ENCODE measurements around the gene LCMT1. TPM values are rescaled to one million over a fixed set of nuclear protein-coding genes. Genes with fewer than 3 reads are reported as not detected.

Gene LCMT1
- total and polyA plus RNA-seq, 2 donors (not counting 1 experiment from before 2014, with no cell fraction given) = 20.2 to 42.0 TPM

DNA sequence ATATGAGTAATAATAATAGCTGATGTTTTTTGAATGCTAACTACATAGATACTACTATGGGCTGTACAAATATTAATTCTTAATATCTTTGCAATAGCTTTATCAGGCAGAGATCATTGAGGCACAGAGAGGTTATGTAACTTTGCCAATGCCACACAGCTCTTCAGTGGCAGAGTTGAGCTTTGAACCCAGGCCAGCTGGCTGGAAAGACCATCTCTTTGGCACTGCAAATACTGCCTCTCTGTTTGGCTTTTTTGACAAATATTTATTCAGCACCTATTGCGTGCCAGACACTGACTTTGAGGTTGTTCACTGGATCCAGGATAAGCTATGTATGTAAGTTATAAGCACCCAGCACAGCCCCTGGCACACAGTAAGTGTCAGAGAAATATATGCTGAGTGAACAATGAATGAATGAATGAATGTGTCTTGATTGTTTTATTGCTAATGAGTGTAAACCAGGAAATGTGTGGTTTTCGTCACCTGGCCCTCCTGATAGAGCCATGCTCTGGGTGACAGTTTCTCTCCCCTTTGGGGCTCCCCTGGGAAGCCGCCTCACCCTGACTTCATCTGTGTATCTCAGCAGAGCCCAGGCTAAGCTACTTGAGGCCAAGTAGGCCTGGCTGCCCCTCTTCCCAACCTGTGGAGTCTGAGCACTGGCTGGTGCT, 107.7 kb downstream of the LCMT1 start:
- H3K9ac ChIP-seq (ENCODE audit: low read length) = no peak overlapping the region
- H3K4me2 ChIP-seq (replicated peaks; ENCODE audit: low read depth, low read length, poor library complexity, severe bottlenecking) = no peak overlapping the region
- no peak for TF ChIP-seq EZH2 (IDR thresholded peaks at IDR 0.05; ENCODE audit: borderline replicate concordance, insufficient read depth, low read depth, low read length, poor library complexity, severe bottlenecking)
- TF ChIP-seq, protein P1, sequence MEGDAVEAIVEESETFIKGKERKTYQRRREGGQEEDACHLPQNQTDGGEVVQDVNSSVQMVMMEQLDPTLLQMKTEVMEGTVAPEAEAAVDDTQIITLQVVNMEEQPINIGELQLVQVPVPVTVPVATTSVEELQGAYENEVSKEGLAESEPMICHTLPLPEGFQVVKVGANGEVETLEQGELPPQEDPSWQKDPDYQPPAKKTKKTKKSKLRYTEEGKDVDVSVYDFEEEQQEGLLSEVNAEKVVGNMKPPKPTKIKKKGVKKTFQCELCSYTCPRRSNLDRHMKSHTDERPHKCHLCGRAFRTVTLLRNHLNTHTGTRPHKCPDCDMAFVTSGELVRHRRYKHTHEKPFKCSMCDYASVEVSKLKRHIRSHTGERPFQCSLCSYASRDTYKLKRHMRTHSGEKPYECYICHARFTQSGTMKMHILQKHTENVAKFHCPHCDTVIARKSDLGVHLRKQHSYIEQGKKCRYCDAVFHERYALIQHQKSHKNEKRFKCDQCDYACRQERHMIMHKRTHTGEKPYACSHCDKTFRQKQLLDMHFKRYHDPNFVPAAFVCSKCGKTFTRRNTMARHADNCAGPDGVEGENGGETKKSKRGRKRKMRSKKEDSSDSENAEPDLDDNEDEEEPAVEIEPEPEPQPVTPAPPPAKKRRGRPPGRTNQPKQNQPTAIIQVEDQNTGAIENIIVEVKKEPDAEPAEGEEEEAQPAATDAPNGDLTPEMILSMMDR (IDR thresholded peaks at IDR 0.05) = no peak
- Mint-ChIP-seq H3K27me3 (peaks cover 9% of the 10 kb centered on the region), H3K4me3 (no peak overlapping the region), H3K9me3 (ENCODE audit: insufficient read depth) (no peaks in the 10 kb centered on the region), H3K27ac (no peak overlapping the region), H3K4me1 (no peaks in the 10 kb centered on the region)
- H3K36me3 ChIP-seq (replicated peaks in 1 of 2; ENCODE audit: control extremely low read depth in 1 of 2, control insufficient read depth in 1 of 2, extremely low read depth in 1 of 2, insufficient read depth in 2 of 2, low read length in 1 of 2) = no peaks in the 10 kb centered on the region
- intact Hi-C loops (cut with micrococcal nuclease) = no loop called here
- H4K20me1 ChIP-seq (ENCODE audit: control insufficient read depth, insufficient read depth, low read length, poor library complexity, severe bottlenecking) = no peaks in the 10 kb centered on the region
- DNase-seq (no peak), ATAC-seq (ENCODE audit: low read depth) (no peak)
- no peaks in the 10 kb centered on the region for H3K27me3 ChIP-seq (replicated peaks in 1 of 4; ENCODE audit: control extremely low read depth in 1 of 4, control insufficient read depth in 3 of 4, insufficient read depth in 4 of 4, low read length in 3 of 4)
- CTCF ChIA-PET = interaction anchor here (0.7 to 1.1 kb wide), 3 partner anchors 13 to 163 kb away, joined by 3 to 5 read pairs (median 4); no protein-coding TSS in a partner anchor
- H3K27ac ChIP-seq (ENCODE audit: low read length in 2 of 2) = no peak overlapping the region
- no peak overlapping the region for H2AFZ ChIP-seq (ENCODE audit: insufficient read depth, low read depth, low read length, poor library complexity, severe bottlenecking)
- no peaks in the 10 kb centered on the region for H3K79me2 ChIP-seq (ENCODE audit: control insufficient read depth, insufficient read depth, low read length)
- H3K4me1 ChIP-seq (ENCODE audit: control insufficient read depth in 2 of 2, insufficient read depth in 2 of 2, low read length in 2 of 2) = no peaks in the 10 kb centered on the region
- H3K9me3 ChIP-seq (ENCODE audit: control extremely low read depth in 1 of 3, control insufficient read depth in 2 of 3, insufficient read depth in 1 of 3, low read length in 2 of 3) = no peaks in the 10 kb centered on the region
- no peak overlapping the region for H3K4me3 ChIP-seq (ENCODE audit: control extremely low read depth in 1 of 5, extremely low read depth in 1 of 5, insufficient read depth in 1 of 5, low read depth in 2 of 5, low read length in 4 of 5)
- 79% methylated on average over 3 of the region's 3 CpGs for WGBS (ENCODE audit: insufficient coverage)
- POLR2A ChIA-PET = no interaction called here

DNA sequence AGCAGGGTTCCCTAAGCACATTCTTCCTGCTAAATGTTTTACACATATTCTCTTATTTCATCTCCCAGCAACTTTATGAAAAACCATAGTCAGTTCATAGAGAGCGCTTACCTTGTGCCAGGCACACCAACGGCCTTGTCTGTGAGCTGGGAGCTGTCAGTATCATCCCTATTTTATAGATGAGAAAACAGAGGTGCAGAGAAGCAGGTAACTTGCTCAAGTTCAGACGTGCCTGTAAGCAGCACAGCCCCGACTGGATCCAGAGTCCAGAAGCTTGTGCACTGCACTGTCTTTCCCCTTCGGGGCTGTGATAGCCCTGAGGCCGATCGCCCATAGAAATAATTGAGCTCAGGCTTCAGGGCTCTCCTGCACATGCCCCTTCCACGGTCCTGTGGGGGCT, 111.4 kb downstream of the LCMT1 start:
- no peaks in the 10 kb centered on the region for H3K4me1 Mint-ChIP-seq
- Histone ChIP-seq H3K79me2 (ENCODE audit: control insufficient read depth, insufficient read depth, low read length) (no peaks in the 10 kb centered on the region), H3K9me3 (ENCODE audit: control extremely low read depth in 1 of 3, control insufficient read depth in 2 of 3, insufficient read depth in 1 of 3, low read length in 2 of 3) (no peaks in the 10 kb centered on the region), H2AFZ (ENCODE audit: insufficient read depth, low read depth, low read length, poor library complexity, severe bottlenecking) (no peak overlapping the region), H3K36me3 (replicated peaks in 1 of 2; ENCODE audit: control extremely low read depth in 1 of 2, control insufficient read depth in 1 of 2, extremely low read depth in 1 of 2, insufficient read depth in 2 of 2, low read length in 1 of 2) (no peaks in the 10 kb centered on the region), H3K27me3 (replicated peaks in 1 of 4; ENCODE audit: control extremely low read depth in 1 of 4, control insufficient read depth in 3 of 4, insufficient read depth in 4 of 4, low read length in 3 of 4) (no peaks in the 10 kb centered on the region), H3K4me1 (ENCODE audit: control insufficient read depth in 2 of 2, insufficient read depth in 2 of 2, low read length in 2 of 2) (peaks cover 0 to 3% of the 10 kb centered on the region in 2 donors), H3K9ac (ENCODE audit: low read length) (no peak overlapping the region), H3K4me2 (replicated peaks; ENCODE audit: low read depth, low read length, poor library complexity, severe bottlenecking) (no peak overlapping the region), H3K4me3 (ENCODE audit: control extremely low read depth in 1 of 5, extremely low read depth in 1 of 5, insufficient read depth in 1 of 5, low read depth in 2 of 5, low read length in 4 of 5) (no peak overlapping the region), H3K27ac (ENCODE audit: low read length in 2 of 2) (no peak overlapping the region), H4K20me1 (ENCODE audit: control insufficient read depth, insufficient read depth, low read length, poor library complexity, severe bottlenecking) (no peaks in the 10 kb centered on the region)
- no peak for DNase-seq
- peaks cover 5% of the 10 kb centered on the region for H3K27me3 Mint-ChIP-seq
- 88% methylated on average over 8 of the region's 8 CpGs for WGBS (ENCODE audit: insufficient coverage)
- no peak overlapping the region for H3K4me3 Mint-ChIP-seq
- no peaks in the 10 kb centered on the region for H3K9me3 Mint-ChIP-seq (ENCODE audit: insufficient read depth)
- no peak for TF ChIP-seq EZH2 (IDR thresholded peaks at IDR 0.05; ENCODE audit: borderline replicate concordance, insufficient read depth, low read depth, low read length, poor library complexity, severe bottlenecking)
- TF ChIP-seq, protein P1 (IDR thresholded peaks at IDR 0.05) = no peak
- CTCF ChIA-PET = interaction anchor here (0.6 to 5.1 kb wide), 11 partner anchors 9 to 318 kb away, joined by 3 to 45 read pairs (median 3); no protein-coding TSS in a partner anchor
- ATAC-seq (ENCODE audit: low read depth) = no peak
- POLR2A ChIA-PET = no interaction called here
- intact Hi-C loops (cut with micrococcal nuclease) = loop anchor here (10.0 kb wide), 1 partner anchor 278 kb away; no protein-coding TSS in a partner anchor
- H3K27ac Mint-ChIP-seq = no peak overlapping the region
